K562 (cell line): ENCODE data around the gene SMC4.

Source experiments
- BRD9 ChIP-seq: fragments of 450-650 bp; IDR thresholded peaks from 2 replicates; pipeline ENCODE4 v1.6.1; 2018; ENCODE audit warnings: low read depth; ENCODE audit not compliant: partially characterized antibody
- ESRRB ChIP-seq: fragments of 250-450 bp; sonication (Bioruptor Pico); IDR thresholded peaks from 2 replicates; pipeline ENCODE4 v1.5.0; 2020; ENCODE audit warnings: mild to moderate bottlenecking, moderate library complexity, borderline replicate concordance
- GABPA ChIP-seq: fragments of 200-800 bp; sonication (Bioruptor generic); conservative IDR thresholded peaks from 2 replicates; pipeline ENCODE4 v1.6.1; 2016; ENCODE audit warnings: low read depth, missing genetic modification characterization, missing compliant biosample characterization
- TCF7 ChIP-seq: sonication (generic); IDR thresholded peaks from 2 replicates; pipeline ENCODE4 v1.6.1; 2016; ENCODE audit warnings: antibody characterized with exemption, borderline replicate concordance
- TCF7L2 ChIP-seq: fragments of 150-350 bp; IDR thresholded peaks from 2 replicates; pipeline ENCODE4 v1.6.1; 2016; ENCODE audit warnings: low read depth, mild to moderate bottlenecking, low read length, moderate library complexity
- ZFX ChIP-seq: sonication (generic); formaldehyde crosslinking; IDR thresholded peaks from 2 replicates; pipeline ENCODE4 v1.8.0; 2022; ENCODE audit warnings: mild to moderate bottlenecking, missing genetic modification reagents, moderate library complexity
- ZNF707 ChIP-seq: fragments of 250-450 bp; sonication (Bioruptor Pico); conservative IDR thresholded peaks from 2 replicates; pipeline ENCODE4 v1.8.0; 2022; ENCODE audit warnings: inconsistent platforms, mild to moderate bottlenecking, moderate library complexity
- TF ChIP-seq, protein P1 (sequence below): sonication (generic); formaldehyde crosslinking; IDR thresholded peaks from 2 replicates; pipeline ENCODE4 v1.8.0; 2022; ENCODE audit warnings: mild to moderate bottlenecking, missing genetic modification reagents
- TF ChIP-seq, protein P2 (sequence below): sonication (generic); formaldehyde crosslinking; IDR thresholded peaks from 2 replicates; pipeline ENCODE4 v1.5.0; 2020; ENCODE audit warnings: missing genetic modification reagents
- TF ChIP-seq, protein P3 (sequence below): sonication (generic); formaldehyde crosslinking; IDR thresholded peaks from 2 replicates; pipeline ENCODE4 v1.8.1; 2023; ENCODE audit warnings: mild to moderate bottlenecking, missing genetic modification reagents
- TF ChIP-seq, protein P4 (sequence below), 3 experiments: IDR thresholded peaks in 2 of 3; conservative IDR thresholded peaks in 1 of 3; 2 replicates each; pipeline ENCODE4 v1.5.1; 2011 to 2012; ENCODE audit warnings: low read length in 3 of 3, mild to moderate bottlenecking in 3 of 3, control low read depth in 2 of 3, improper control_type of control experiment in 1 of 3, inconsistent platforms in 1 of 3, low read depth in 1 of 3, mixed read lengths in 1 of 3, moderate library complexity in 1 of 3; ENCODE audit not compliant: insufficient read depth in 2 of 3
- TF ChIP-seq, protein P5 (sequence below): fragments of 250-450 bp; sonication (Bioruptor Pico); IDR thresholded peaks from 2 replicates; pipeline ENCODE4 v1.4.0; 2020; ENCODE audit warnings: mild to moderate bottlenecking

DNA sequence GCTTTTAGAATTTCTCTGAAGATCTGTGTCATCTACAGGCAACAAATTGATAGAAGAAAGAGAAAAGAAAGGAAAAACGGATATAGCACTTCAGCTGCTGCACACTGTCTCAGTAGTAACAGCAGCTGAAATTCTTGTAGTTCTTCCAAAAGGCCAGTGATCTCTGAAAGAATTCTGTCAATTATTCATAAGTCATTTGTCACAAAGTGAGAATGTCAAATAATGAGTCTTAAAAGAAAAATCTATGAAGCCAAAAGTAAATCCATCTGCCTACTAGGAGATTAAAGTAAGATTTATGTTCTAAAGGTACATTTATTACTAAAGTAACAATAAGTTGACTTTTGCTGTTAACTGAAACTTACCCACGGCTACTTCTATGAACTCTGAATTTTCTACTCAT, 25.0 kb upstream of the SMC4 start:
- TF ChIP-seq TCF7L2 (no peak), ZFX (CRISPR knock-in tag) (no peak), TCF7 (no peak), ZNF707 (CRISPR knock-in tag) (no peak), ESRRB (CRISPR knock-in tag) (no peak), GABPA (tag) (no peak), BRD9 (no peak)
- TF ChIP-seq, protein P1, sequence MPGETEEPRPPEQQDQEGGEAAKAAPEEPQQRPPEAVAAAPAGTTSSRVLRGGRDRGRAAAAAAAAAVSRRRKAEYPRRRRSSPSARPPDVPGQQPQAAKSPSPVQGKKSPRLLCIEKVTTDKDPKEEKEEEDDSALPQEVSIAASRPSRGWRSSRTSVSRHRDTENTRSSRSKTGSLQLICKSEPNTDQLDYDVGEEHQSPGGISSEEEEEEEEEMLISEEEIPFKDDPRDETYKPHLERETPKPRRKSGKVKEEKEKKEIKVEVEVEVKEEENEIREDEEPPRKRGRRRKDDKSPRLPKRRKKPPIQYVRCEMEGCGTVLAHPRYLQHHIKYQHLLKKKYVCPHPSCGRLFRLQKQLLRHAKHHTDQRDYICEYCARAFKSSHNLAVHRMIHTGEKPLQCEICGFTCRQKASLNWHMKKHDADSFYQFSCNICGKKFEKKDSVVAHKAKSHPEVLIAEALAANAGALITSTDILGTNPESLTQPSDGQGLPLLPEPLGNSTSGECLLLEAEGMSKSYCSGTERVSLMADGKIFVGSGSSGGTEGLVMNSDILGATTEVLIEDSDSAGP, result no peak
- TF ChIP-seq, protein P2, sequence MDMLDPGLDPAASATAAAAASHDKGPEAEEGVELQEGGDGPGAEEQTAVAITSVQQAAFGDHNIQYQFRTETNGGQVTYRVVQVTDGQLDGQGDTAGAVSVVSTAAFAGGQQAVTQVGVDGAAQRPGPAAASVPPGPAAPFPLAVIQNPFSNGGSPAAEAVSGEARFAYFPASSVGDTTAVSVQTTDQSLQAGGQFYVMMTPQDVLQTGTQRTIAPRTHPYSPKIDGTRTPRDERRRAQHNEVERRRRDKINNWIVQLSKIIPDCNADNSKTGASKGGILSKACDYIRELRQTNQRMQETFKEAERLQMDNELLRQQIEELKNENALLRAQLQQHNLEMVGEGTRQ (CRISPR knock-in tag), result no peak
- TF ChIP-seq, protein P3, sequence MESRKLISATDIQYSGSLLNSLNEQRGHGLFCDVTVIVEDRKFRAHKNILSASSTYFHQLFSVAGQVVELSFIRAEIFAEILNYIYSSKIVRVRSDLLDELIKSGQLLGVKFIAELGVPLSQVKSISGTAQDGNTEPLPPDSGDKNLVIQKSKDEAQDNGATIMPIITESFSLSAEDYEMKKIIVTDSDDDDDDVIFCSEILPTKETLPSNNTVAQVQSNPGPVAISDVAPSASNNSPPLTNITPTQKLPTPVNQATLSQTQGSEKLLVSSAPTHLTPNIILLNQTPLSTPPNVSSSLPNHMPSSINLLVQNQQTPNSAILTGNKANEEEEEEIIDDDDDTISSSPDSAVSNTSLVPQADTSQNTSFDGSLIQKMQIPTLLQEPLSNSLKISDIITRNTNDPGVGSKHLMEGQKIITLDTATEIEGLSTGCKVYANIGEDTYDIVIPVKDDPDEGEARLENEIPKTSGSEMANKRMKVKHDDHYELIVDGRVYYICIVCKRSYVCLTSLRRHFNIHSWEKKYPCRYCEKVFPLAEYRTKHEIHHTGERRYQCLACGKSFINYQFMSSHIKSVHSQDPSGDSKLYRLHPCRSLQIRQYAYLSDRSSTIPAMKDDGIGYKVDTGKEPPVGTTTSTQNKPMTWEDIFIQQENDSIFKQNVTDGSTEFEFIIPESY (CRISPR knock-in tag), result no peak
- TF ChIP-seq, protein P4, sequence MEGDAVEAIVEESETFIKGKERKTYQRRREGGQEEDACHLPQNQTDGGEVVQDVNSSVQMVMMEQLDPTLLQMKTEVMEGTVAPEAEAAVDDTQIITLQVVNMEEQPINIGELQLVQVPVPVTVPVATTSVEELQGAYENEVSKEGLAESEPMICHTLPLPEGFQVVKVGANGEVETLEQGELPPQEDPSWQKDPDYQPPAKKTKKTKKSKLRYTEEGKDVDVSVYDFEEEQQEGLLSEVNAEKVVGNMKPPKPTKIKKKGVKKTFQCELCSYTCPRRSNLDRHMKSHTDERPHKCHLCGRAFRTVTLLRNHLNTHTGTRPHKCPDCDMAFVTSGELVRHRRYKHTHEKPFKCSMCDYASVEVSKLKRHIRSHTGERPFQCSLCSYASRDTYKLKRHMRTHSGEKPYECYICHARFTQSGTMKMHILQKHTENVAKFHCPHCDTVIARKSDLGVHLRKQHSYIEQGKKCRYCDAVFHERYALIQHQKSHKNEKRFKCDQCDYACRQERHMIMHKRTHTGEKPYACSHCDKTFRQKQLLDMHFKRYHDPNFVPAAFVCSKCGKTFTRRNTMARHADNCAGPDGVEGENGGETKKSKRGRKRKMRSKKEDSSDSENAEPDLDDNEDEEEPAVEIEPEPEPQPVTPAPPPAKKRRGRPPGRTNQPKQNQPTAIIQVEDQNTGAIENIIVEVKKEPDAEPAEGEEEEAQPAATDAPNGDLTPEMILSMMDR (IDR thresholded peaks at IDR 0.05 in 2 of 3, conservative IDR thresholded peaks at IDR 0.05 in 1 of 3; ENCODE audit: insufficient read depth in 2 of 3, low read depth in 1 of 3, low read length in 3 of 3), result no peak
- TF ChIP-seq, protein P5, sequence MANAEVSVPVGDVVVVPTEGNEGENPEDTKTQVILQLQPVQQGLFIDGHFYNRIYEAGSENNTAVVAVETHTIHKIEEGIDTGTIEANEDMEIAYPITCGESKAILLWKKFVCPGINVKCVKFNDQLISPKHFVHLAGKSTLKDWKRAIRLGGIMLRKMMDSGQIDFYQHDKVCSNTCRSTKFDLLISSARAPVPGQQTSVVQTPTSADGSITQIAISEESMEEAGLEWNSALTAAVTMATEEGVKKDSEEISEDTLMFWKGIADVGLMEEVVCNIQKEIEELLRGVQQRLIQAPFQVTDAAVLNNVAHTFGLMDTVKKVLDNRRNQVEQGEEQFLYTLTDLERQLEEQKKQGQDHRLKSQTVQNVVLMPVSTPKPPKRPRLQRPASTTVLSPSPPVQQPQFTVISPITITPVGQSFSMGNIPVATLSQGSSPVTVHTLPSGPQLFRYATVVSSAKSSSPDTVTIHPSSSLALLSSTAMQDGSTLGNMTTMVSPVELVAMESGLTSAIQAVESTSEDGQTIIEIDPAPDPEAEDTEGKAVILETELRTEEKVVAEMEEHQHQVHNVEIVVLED, result no peak
